GM12878 (cell line): Measurements from ENCODE around the gene SMG6. TPM values are rescaled to one million over a fixed set of nuclear protein-coding genes. Genes with fewer than 3 reads are reported as not detected.

Experiments
- BCL11A ChIP-seq: IDR thresholded peaks from 2 replicates; pipeline ENCODE4 v1.6.1; 2011; ENCODE audit warnings: low read depth, low read length
- CUX1 ChIP-seq: IDR thresholded peaks from 2 replicates; pipeline ENCODE4 v1.6.1; 2012; ENCODE audit warnings: improper control_type of control experiment, low read depth, low read length; ENCODE audit not compliant: insufficient replicate concordance
- FOXK2 ChIP-seq: fragments of 450-650 bp; IDR thresholded peaks from 2 replicates; pipeline ENCODE4 v1.6.1; 2017; ENCODE audit warnings: mild to moderate bottlenecking, moderate library complexity
- IKZF1 ChIP-seq: fragments of 450-650 bp; conservative IDR thresholded peaks from 2 replicates; pipeline ENCODE4 v1.6.1; 2017; ENCODE audit warnings: antibody characterized with exemption, mild to moderate bottlenecking
- IRF4 ChIP-seq: IDR thresholded peaks from 2 replicates; pipeline ENCODE4 v1.6.1; 2011; ENCODE audit warnings: low read depth, low read length
- MEF2A ChIP-seq: IDR thresholded peaks from 2 replicates; pipeline ENCODE4 v1.6.1; 2011; ENCODE audit warnings: low read depth, mild to moderate bottlenecking, low read length, moderate library complexity; ENCODE audit not compliant: insufficient read depth
- NFXL1 ChIP-seq: fragments of 450-650 bp; IDR thresholded peaks from 2 replicates; pipeline ENCODE4 v1.6.1; 2017; ENCODE audit warnings: antibody characterized with exemption, mild to moderate bottlenecking, borderline replicate concordance
- RUNX3 ChIP-seq: IDR thresholded peaks from 2 replicates; pipeline ENCODE4 v1.6.1; 2012; ENCODE audit warnings: low read length, inconsistent platforms
- SREBF2 ChIP-seq: IDR thresholded peaks from 2 replicates; pipeline ENCODE4 v1.6.1; 2012; ENCODE audit warnings: mild to moderate bottlenecking, low read length
- SUZ12 ChIP-seq: fragments of 200-600 bp; sonication (generic); IDR thresholded peaks from one replicate; pipeline ENCODE4 v1.6.1; 2018; ENCODE audit warnings: antibody characterized with exemption, mild to moderate bottlenecking; ENCODE audit not compliant: unreplicated experiment
- YBX1 ChIP-seq: fragments of 450-650 bp; IDR thresholded peaks from 2 replicates; pipeline ENCODE4 v1.6.1; 2016; ENCODE audit warnings: antibody characterized with exemption
- ZNF274 ChIP-seq: IDR thresholded peaks from one replicate; pipeline ENCODE4 v1.8.0; 2011; ENCODE audit not compliant: insufficient read length, insufficient read depth
- polyA plus RNA-seq, 11 experiments: library from polyadenylated mRNA; depleted of rRNA in 4 of 11; unstranded in 6 of 11; stranded (reverse) in 5 of 11; fragments of >200 nt; fragmentation: Nextera tagmentation in 4 of 11; fragmentation: Illumina TruSeq in 1 of 11; extraction: Ambion mirVana in 4 of 11; extraction: Trizol in 1 of 11; gene quantifications; 1 replicate in 1 of 11; 2 replicates in 10 of 11; pipeline versions ENCODE4 v1.2.1 to v1.2.3, GENCODE V29; 2011 to 2016; ENCODE audit warnings: inconsistent platforms in 2 of 11, missing spikeins in 2 of 11, low read depth in 1 of 11
- total RNA-seq, 4 experiments: library from RNA; depleted of rRNA in 3 of 4; stranded (reverse); fragments of >200 nt in 3 of 4; fragmentation: Illumina TruSeq in 1 of 4; extraction: Trizol in 1 of 4; gene quantifications; 2 replicates each; pipeline versions ENCODE4 v1.2.1 to v1.2.3, GENCODE V29; 2013 to 2021

Gene SMG6
- total and polyA plus RNA-seq, 10 of the 15 experiments (the other 5 are each of a cell fraction or from before 2014, with no cell fraction given), result 0.58 to 28.7 (median 15.7) TPM

GRCh38 chr17:2195729-2196128 lies 107.9 kb downstream of the SMG6 start (continued):
- TF ChIP-seq CUX1 (no peak), YBX1 (no peak), SREBF2 (no peak), IRF4 (no peak), SUZ12 (no peak), BCL11A (no peak), ZNF274 (no peak), MEF2A (no peak), RUNX3 (peak; percentile 47), NFXL1 (no peak), IKZF1 (peak; percentile 21; the same call in 1 of the 2 replicates), FOXK2 (no peak)
